Erythroblast (primary cell): ENCODE results near the gene NCK2.

ENCODE experiments used
- GATA1 ChIP-seq: IDR thresholded peaks from 2 replicates; pipeline ENCODE4 v1.6.1; 2011; ENCODE audit warnings: low read depth, mild to moderate bottlenecking, control low read depth, low read length, moderate library complexity
- POLR2A ChIP-seq: IDR thresholded peaks from 2 replicates; pipeline ENCODE4 v1.6.1; 2011; ENCODE audit warnings: mild to moderate bottlenecking, low read length

DNA sequence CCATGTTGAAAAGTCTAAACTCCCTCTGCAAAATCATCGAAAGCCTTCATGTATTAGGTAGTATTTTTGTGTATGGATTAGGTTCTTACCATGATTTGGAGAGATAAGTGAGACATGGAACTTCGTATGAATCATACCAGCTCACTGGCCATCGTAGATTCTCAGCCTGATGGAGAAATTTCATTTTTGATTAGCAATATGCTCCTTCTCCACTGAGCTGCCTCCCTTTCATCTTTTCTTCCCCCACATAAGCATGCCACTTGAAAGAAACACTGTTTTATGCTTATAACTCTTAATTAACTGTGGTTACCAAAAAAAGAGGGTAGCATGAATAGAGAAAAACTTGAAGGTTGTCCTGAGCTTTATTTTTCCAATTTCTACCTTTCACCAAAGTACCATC lies 111.9 kb downstream of the NCK2 start:
- TF ChIP-seq POLR2A (no peak), GATA1 (no peak)
